Cardiac septum (tissue), 1 donor: ENCODE measurements around the gene HES4. TPM values are rescaled to one million over a fixed set of nuclear protein-coding genes. Genes with fewer than 3 reads are reported as not detected.

ENCODE experiments used
- DNase-seq: peaks from one replicate; pipeline ENCODE4 v3.0.0-alpha.2; 2020; ENCODE audit warnings: low spot score
- intact Hi-C: fragments of 100-400 bp; cut with DNase I; formaldehyde crosslinking; loops from one replicate; pipeline ENCODE4 v1.14.0; 2022
- total RNA-seq: library from RNA; stranded (reverse); fragmentation: NEBNext Ultra II Directional; extraction: Animal tissue kit (Norgen Biotek cat#: 25700); gene quantifications from one replicate; pipeline ENCODE4 v1.2.1, GENCODE V29; 2021
- donor health status: DM: no; HTN: no; CAD: no.

The HES4 gene
- total RNA-seq, 1 donor from 2014 or later: 56.5 TPM

GRCh38 chr1:961132-961669 lies 38.7 kb downstream of the HES4 start:
- intact Hi-C loops: no loop called here
- no peak for DNase-seq

GRCh38 chr1:960363-961131 lies 39.4 kb downstream of the HES4 start, which contains the start of gene KLHL17:
TSS of gene KLHL17 (plus strand) at chr1:960584. CDS start at chr1:960694, 110 bp downstream.
- peak; percentile 90 for DNase-seq
- intact Hi-C loops: no loop called here

- DNase-seq: no peak
- intact Hi-C loops: no loop called here
Measured at GRCh38 chr1:959731-960362, 40.0 kb downstream of the HES4 start.

- peak; percentile 96 for DNase-seq
- intact Hi-C loops: no loop called here
Measured at GRCh38 chr1:958823-959730, 40.8 kb downstream of the HES4 start, which contains the start of gene NOC2L. TSS of gene NOC2L (minus strand) at chr1:959256. CDS start at chr1:959240, 16 bp downstream.

- intact Hi-C loops: no loop called here
- no peak for DNase-seq
Measured at GRCh38 chr1:956636-957035, 43.3 kb downstream of the HES4 start.

GRCh38 chr1:955474-955873 lies 44.4 kb downstream of the HES4 start:
- intact Hi-C loops: no loop called here
- no peak for DNase-seq

- no peak for DNase-seq
- intact Hi-C loops: no loop called here
Measured at GRCh38 chr1:954927-955326, 45.0 kb downstream of the HES4 start.

- intact Hi-C loops: no loop called here
- no peak for DNase-seq
Measured at GRCh38 chr1:953524-954320, 46.2 kb downstream of the HES4 start.

GRCh38 chr1:952603-953002 lies 47.3 kb downstream of the HES4 start:
- intact Hi-C loops: no loop called here
- DNase-seq: no peak

GRCh38 chr1:952201-952600 lies 47.7 kb downstream of the HES4 start:
- intact Hi-C loops: no loop called here

GRCh38 chr1:951364-951763 lies 48.5 kb downstream of the HES4 start:
- DNase-seq: no peak
- intact Hi-C loops: no loop called here

More at GRCh38 chr1:952201-952600, 47.7 kb downstream of the HES4 start:
- DNase-seq: no peak

GRCh38 chr1:950881-951280 lies 49.0 kb downstream of the HES4 start:
- no peak for DNase-seq
- intact Hi-C loops: no loop called here

GRCh38 chr1:950268-950667 lies 49.6 kb downstream of the HES4 start:
- DNase-seq: no peak
- intact Hi-C loops: no loop called here

Other genes with a start within 250 kb of the HES4 start
- 10.2 TPM for gene SAMD11, start 76.2 kb downstream of the HES4 start, total RNA-seq
- gene NOC2L, start 40.8 kb downstream of the HES4 start, total RNA-seq: 39.0 TPM
- gene KLHL17, start 39.5 kb downstream of the HES4 start, total RNA-seq: 4.8 TPM
- not detected for gene PLEKHN1, start 33.6 kb downstream of the HES4 start, total RNA-seq
- gene PERM1, start 18.0 kb downstream of the HES4 start, total RNA-seq: 50.1 TPM
- gene ISG15, start 13.4 kb upstream of the HES4 start, total RNA-seq: 18.2 TPM
- 27.0 TPM for gene AGRN, start 20.0 kb upstream of the HES4 start, total RNA-seq
- gene RNF223, start 74.2 kb upstream of the HES4 start, total RNA-seq: not detected
- gene C1orf159, start 116.0 kb upstream of the HES4 start, total RNA-seq: 5.4 TPM
- gene TTLL10, start 173.8 kb upstream of the HES4 start, total RNA-seq: 0.22 TPM
- 0.19 TPM for gene TNFRSF18, start 206.5 kb upstream of the HES4 start, total RNA-seq
- 4.3 TPM for gene TNFRSF4, start 214.1 kb upstream of the HES4 start, total RNA-seq
- 139 TPM for gene SDF4, start 231.9 kb upstream of the HES4 start, total RNA-seq
- gene B3GALT6, start 232.1 kb upstream of the HES4 start, total RNA-seq: 11.1 TPM
- gene C1QTNF12, start 246.6 kb upstream of the HES4 start, total RNA-seq: 2.6 TPM